HG02610 (cell line): Measurements from ENCODE around the gene DIS3L2.
"Not testable (repeated sequence)": the region's sequence is repeated elsewhere in the genome, so short reads cannot be mapped to it uniquely, and the experiment has no call there.

ENCODE experiments used
- ATAC-seq: cut with Tn5 transposase; IDR thresholded peaks from one replicate; pipeline ENCODE4 v1.9.1; 2021; ENCODE audit warnings: mild to moderate bottlenecking, moderate library complexity; ENCODE audit not compliant: unreplicated experiment

DIS3L2 gene

GRCh38 chr2:232363064-232363783, 401.7 kb downstream of the DIS3L2 start:
- not testable (repeated sequence) for ATAC-seq

GRCh38 chr2:232363784-232364615, 402.5 kb downstream of the DIS3L2 start:
- ATAC-seq: no peak

GRCh38 chr2:232364806-232365594, 403.5 kb downstream of the DIS3L2 start:
- ATAC-seq: not testable (repeated sequence)

DNA sequence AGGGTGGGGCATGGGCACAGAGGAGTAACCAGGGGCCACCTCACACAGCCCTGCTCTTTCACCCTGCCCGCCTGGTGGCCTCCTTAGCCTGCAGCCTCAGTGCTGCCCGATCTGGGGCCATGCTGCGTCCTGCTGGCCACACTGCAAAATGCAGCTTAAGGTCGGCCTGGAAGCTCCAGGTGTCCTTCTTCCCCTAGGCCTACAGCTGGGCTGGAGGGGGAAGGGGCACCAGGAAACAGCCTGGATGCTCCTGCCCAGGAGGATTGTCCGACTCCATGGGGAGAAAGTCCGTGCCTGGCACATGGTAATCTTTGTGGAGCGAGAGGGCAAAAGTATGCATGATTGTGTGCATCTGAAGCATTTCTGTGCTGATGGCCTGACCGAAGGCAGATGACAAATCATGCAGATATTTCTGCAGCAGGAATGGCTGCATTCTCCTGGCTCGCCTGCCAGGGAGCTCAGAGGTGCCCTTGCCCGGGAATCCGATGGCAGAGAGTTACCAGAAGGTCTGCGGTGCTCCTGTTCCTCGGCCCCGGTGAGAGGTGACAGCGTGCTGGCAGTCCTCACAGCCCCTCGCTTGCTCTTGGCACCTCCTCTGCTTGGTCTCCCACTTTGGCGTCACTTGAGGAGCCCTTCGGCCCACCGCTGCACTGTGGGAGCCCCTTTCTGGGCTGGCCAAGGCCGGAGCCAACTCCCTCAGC, 404.3 kb downstream of the DIS3L2 start:
- no peak for ATAC-seq

DNA sequence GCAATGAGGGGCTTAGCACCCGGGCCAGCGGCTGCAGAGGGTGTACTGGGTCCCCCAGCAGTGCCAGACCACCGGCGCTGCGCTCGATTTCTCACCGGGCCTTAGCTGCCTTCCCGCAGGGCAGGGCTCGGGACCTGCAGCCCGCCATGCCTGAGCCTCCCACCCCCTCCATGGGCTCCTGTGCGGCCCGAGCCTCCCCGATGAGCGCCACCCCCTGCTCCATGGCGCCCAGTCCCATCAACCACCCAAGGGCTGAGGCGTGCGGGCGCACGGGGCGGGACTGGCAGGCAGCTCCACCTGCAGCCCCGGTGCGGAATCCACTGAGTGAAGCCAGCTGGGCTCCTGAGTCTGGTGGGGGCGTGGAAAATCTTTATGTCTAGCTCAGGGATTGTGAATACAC, 404.9 kb downstream of the DIS3L2 start:
- not testable (repeated sequence) for ATAC-seq

DNA sequence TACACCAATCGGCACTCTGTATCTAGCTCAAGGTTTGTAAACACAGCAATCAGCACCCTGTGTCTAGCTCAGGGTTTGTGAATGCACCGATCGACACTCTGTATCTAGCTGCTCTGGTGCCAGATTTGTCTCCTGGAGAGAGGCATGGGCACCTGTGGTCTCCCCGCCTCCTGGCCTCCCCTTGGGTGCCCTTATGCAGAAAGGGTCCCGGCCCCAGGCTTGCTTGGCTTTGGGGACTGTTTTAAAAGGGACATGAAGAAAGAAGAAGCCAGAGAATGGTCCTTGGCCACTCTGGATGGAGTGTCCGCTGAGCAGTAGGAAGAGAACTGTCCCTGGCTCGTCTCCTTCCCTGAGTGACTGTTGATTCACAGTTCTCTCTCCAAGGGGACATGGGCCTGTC, 405.5 kb downstream of the DIS3L2 start:
- no peak for ATAC-seq

DNA sequence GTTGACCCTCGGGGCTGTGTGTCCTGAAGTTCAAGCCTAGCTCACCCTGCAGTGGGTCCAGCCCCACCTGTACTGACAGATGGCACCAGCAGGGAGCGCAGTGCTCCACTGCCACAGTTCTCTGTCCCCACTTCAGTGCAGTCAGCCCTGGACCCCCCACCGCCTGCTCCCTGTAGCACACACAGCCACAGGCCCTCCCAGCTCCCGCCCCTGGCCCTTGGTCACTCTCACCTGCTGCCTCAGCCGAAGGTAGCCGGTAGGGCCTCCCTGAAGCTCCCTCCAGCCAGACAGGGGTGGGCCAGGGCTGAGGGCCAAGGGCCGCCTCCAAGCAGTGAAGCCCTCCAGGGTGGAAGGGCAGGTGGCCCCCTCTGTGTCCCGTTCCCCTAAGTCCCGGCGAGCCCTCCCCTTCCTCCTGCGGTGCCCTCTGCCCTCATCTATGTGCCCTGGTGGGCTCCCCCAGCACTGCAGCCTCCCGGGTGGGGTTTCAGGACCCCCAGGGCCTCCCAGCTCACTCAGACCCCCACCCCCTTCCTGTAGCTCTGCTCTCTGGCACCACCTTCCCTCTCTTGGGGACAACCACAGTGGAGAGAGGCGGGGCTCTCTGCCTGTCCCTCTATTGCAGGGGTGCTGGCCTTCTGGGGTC, 406.2 kb downstream of the DIS3L2 start:
- ATAC-seq: no peak

GRCh38 chr2:232368311-232368731, 406.8 kb downstream of the DIS3L2 start:
- ATAC-seq: no peak

DNA sequence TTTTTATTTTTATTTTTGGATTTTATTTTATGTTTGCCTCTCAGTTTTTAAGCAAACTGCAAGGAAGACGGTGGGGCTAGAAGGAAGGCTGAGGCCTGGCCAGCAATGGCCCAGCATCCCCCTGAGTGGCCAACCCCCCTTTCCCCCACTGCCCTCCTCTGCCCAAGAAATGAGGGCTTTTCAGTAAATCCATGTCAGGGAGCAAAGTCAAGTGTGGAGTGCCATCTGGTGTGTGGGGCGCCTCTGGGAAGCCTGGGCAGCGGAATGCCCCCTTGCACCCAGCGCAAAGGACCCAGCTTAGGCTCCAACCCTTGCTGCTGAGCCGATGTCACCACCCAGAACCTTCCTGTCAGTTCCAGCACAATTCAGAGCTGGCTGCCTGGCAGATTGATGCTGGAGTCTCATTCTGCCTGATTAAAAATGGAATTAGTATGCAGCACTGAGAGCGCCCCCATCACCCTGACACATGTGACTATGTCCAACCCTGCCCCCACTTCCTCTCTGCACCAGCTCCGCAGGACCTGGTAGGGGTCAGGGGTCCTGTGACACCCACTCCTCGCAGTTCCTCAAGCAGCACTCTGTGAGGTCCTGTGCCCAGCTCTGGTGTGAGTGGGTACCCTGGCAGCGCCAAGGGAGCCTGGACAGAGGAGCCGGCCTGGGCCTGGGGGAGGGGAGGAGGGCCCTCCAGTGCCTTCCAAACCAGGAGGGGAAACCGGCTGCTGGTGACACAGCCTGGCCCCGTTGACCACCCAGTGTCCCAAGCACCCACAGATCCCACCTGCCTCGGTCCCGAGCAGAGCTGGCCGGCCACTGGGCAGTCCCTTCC, 407.8 kb downstream of the DIS3L2 start:
- ATAC-seq: no peak

GRCh38 chr2:232370007-232370406, 408.5 kb downstream of the DIS3L2 start:
- not testable (repeated sequence) for ATAC-seq

GRCh38 chr2:232372231-232373208, 411.0 kb downstream of the DIS3L2 start:
- ATAC-seq: no peak

DNA sequence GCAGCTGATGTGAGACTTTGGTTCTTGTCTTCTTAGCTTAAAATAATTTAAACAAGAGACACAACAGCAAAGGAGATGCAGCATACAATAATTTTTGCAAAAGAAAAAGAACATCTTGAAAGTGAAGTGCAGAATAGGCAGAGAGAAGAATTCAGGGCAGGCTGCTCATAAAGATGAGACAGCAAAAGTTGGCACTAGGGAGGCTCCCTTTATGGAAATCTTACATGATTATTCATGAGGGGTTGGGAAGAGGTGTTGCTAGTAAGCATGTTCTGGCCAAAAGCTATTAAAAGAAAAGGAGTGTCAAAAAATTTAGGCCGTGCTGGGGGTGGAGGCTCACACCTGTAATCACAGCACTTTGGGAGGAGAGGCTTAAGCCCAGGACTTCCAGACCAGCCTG, 412.8 kb downstream of the DIS3L2 start:
- no peak for ATAC-seq

DNA sequence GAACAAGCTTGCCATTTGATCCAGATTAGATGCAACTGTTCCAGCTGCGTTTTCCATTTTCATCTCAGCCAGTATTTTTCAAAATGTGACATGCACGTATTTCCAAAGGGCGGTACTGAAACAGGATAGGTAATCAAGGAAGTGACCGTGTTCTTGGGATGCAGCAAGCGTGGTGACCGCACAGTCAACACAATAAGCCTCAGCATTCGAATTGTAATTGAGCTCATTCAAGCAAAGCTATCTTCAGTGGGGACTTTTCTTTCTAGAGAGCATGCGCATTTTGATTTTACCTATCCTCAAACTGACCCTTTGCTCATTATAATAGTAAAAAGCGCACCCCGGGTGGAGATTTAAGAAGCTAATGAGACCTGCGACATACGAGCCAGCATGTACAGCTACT, 413.7 kb downstream of the DIS3L2 start:
- no peak for ATAC-seq

GRCh38 chr2:232376260-232376659, 414.7 kb downstream of the DIS3L2 start:
- ATAC-seq: no peak

GRCh38 chr2:232376713-232377112, 415.2 kb downstream of the DIS3L2 start:
- no peak for ATAC-seq

DNA sequence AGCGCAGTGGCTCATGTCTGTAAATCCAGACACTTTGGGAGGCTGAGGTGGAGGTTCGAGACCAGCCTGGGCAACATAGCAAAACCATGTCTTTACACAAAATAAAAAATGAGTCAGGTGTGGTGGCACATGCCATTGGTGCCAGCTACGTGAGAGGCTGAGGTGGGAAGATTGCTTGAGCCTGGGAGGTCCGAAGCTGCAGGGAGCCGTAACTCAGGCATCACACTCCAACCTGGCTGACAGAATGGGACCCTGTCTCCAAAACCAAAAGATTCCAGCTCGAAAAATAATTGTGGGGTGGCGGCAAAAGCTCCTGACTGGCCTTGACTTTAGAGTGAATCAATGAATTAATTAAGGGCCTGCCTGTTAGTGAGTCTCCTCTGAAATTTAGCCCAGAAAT, 415.8 kb downstream of the DIS3L2 start:
- no peak for ATAC-seq

- no peak for ATAC-seq
Measured at GRCh38 chr2:232377841-232378734, 416.6 kb downstream of the DIS3L2 start.
